Globus pallidus (tissue), 1 donor: ENCODE results near the gene DOCK1.

ENCODE experiments used
- DNase-seq: peaks from one replicate; pipeline ENCODE4 v3.0.0-alpha.2; 2015; ENCODE audit warnings: low spot score

DOCK1 gene

GRCh38 chr10:127145173-127145572, 239.9 kb downstream of the DOCK1 start:
- DNase-seq, result no peak

- DNase-seq, result no peak
Observed at GRCh38 chr10:127146661-127147060, 241.4 kb downstream of the DOCK1 start.

GRCh38 chr10:127148066-127148932, 243.1 kb downstream of the DOCK1 start:
- DNase-seq, result no peak

GRCh38 chr10:127148933-127149220, 243.6 kb downstream of the DOCK1 start:
- DNase-seq, result no peak

GRCh38 chr10:127149501-127150081, 244.4 kb downstream of the DOCK1 start:
- DNase-seq, result no peak

GRCh38 chr10:127150136-127150535, 244.9 kb downstream of the DOCK1 start:
- DNase-seq, result no peak

- DNase-seq, result no peak
Observed at GRCh38 chr10:127151541-127151940, 246.3 kb downstream of the DOCK1 start.

GRCh38 chr10:127151981-127152699, 246.9 kb downstream of the DOCK1 start:
- peak; percentile 37 for DNase-seq

GRCh38 chr10:127153181-127153580, 248.0 kb downstream of the DOCK1 start:
- no peak for DNase-seq

GRCh38 chr10:127154831-127155620, 249.8 kb downstream of the DOCK1 start:
- DNase-seq, result no peak

- no peak for DNase-seq
Observed at GRCh38 chr10:127157089-127157488, 251.9 kb downstream of the DOCK1 start.

GRCh38 chr10:127157506-127158200, 252.4 kb downstream of the DOCK1 start:
- DNase-seq, result no peak

- no peak for DNase-seq
Observed at GRCh38 chr10:127158662-127159061, 253.4 kb downstream of the DOCK1 start.

GRCh38 chr10:127159648-127160245, 254.5 kb downstream of the DOCK1 start:
- no peak for DNase-seq

GRCh38 chr10:127161482-127161881, 256.3 kb downstream of the DOCK1 start:
- no peak for DNase-seq

- no peak for DNase-seq
Observed at GRCh38 chr10:127162841-127163240, 257.6 kb downstream of the DOCK1 start.

GRCh38 chr10:127168261-127168660, 263.0 kb downstream of the DOCK1 start:
- peak; percentile 68 for DNase-seq

GRCh38 chr10:127174866-127175265, 269.6 kb downstream of the DOCK1 start:
- no peak for DNase-seq

GRCh38 chr10:127175357-127176110, 270.3 kb downstream of the DOCK1 start:
- no peak for DNase-seq

GRCh38 chr10:127176649-127177048, 271.4 kb downstream of the DOCK1 start:
- no peak for DNase-seq
